Lower leg skin (tissue), 3 donors: ENCODE data around the gene TIMP4.

ENCODE experiments used
- POLR2A ChIP-seq, 2 donors: fragments of 450-650 bp; IDR thresholded peaks; one replicate each; pipeline ENCODE4 v1.6.1; 2016 to 2017; ENCODE audit warnings: antibody characterized with exemption in 2 of 2, mild to moderate bottlenecking in 1 of 2, moderate library complexity in 1 of 2
- TF ChIP-seq, protein P1 (sequence below), 3 donors: fragments of 450-650 bp; IDR thresholded peaks; one replicate each; pipeline ENCODE4 v1.5.1; 2016; ENCODE audit warnings: antibody characterized with exemption in 3 of 3, mild to moderate bottlenecking in 3 of 3, moderate library complexity in 2 of 3

DNA sequence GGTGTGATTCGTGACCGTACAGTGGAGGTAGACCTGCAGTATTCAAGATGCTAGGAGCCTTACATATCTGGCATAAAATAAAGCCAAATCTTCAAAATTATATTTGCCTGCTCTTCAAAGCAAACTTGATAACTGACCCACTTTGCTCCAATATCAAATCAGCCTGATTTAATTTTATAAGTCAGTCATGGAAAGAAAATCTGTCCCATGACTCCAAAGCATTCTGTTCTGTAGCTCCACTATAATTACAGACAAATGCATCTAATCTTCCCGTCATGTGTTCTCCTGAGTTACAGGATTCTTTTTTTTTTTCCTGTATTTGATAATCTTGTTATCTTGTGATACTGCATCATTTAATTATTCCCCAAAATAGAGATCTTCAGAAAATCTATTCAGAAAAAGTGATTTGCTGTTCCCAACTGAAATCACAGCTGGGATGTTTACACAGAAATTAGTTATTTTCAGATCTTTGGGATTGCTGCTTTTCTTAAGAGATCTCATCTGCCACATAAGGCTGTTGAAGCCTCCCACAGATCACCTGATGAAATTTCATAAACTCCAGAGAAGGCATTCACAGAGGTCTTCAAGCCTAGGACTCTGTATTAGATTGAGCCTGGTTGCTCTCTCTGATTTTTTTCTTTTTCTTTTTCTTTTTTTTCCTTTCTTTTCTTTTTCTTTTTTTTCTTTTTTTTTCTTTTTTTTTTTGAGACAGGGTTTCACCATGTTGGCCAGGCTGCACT is 27.2 kb downstream of the TIMP4 start:
- TF ChIP-seq POLR2A (IDR thresholded peaks at IDR 0.05): no peak
- TF ChIP-seq, protein P1, sequence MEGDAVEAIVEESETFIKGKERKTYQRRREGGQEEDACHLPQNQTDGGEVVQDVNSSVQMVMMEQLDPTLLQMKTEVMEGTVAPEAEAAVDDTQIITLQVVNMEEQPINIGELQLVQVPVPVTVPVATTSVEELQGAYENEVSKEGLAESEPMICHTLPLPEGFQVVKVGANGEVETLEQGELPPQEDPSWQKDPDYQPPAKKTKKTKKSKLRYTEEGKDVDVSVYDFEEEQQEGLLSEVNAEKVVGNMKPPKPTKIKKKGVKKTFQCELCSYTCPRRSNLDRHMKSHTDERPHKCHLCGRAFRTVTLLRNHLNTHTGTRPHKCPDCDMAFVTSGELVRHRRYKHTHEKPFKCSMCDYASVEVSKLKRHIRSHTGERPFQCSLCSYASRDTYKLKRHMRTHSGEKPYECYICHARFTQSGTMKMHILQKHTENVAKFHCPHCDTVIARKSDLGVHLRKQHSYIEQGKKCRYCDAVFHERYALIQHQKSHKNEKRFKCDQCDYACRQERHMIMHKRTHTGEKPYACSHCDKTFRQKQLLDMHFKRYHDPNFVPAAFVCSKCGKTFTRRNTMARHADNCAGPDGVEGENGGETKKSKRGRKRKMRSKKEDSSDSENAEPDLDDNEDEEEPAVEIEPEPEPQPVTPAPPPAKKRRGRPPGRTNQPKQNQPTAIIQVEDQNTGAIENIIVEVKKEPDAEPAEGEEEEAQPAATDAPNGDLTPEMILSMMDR (IDR thresholded peaks at IDR 0.05): no peak
